C4-2B (cell line): ENCODE results near the gene AFMID.

Experiments used
- CTCF ChIP-seq: fragments of 450-650 bp; conservative IDR thresholded peaks from 2 replicates; pipeline ENCODE4 v1.5.1; 2017; ENCODE audit warnings: mild to moderate bottlenecking
- ZFX ChIP-seq: fragments of 450-650 bp; IDR thresholded peaks from 2 replicates; pipeline ENCODE4 v1.6.1; 2017

DNA sequence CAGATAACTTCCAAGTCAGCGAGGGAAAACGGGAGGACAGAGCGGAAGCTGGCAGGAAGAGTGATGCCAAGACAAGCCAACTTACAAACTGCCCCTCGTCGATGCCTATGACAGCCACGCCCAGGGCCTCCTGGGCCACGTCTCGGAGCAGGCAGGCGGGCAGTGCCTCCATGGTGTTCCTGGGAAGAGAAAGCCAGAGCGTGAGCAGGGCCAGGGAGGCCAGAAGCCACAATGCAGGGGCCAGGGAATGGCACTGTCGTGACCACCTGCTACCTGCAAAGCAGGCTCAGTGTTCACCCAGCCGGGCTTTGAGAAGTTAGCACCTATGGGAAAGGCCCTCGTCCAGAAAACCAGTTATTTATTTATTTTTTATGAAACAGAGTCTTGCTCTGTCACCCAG, 4.7 kb upstream of the AFMID start:
- TF ChIP-seq ZFX (no peak), CTCF (no peak)
